Epithelial cell of umbilical artery (primary cell): ENCODE measurements around the gene FOXR2. TPM values are rescaled to one million over a fixed set of nuclear protein-coding genes. Genes with fewer than 3 reads are reported as not detected.

ENCODE experiments used
- total RNA-seq: library from RNA; depleted of rRNA; stranded (reverse); fragments of >200 nt; gene quantifications from 2 replicates; pipeline ENCODE4 v1.2.3, GENCODE V29; 2014

FOXR2 gene, protein sequence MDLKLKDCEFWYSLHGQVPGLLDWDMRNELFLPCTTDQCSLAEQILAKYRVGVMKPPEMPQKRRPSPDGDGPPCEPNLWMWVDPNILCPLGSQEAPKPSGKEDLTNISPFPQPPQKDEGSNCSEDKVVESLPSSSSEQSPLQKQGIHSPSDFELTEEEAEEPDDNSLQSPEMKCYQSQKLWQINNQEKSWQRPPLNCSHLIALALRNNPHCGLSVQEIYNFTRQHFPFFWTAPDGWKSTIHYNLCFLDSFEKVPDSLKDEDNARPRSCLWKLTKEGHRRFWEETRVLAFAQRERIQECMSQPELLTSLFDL
- total RNA-seq = not detected in 2 replicates

DNA sequence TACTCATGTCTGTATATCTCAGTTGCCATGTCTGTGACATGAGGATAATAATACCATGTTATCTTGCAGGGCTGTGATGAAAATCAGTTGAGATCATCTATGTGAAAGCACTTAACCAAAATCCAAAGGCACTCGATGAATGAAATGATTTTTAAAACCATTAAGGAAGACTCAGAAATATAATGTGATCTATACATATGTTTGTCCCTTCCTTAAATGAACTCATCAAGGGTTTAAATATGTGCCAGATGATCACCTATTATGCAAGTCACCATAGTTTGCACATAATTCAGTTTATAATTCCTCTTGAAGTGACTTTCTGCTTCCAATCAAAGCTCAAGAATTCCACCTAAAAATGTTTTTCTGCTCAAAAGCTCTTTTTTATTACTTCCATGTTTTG, at the start of gene FOXR2:
Gene FOXR2, plus strand, starts transcription at position 301 of the 400 bp plus-strand sequence. CDS start 312 bp downstream, outside the sequence.

Other genes starting within 250 kb of the FOXR2 start
- gene MAGEH1, start 171.3 kb upstream of the FOXR2 start, total RNA-seq = 30.9 and 38.3 TPM in 2 replicates
- gene USP51, start 133.6 kb upstream of the FOXR2 start, total RNA-seq = 1.3 and 1.7 TPM in 2 replicates
- 10.4 and 21.1 TPM in 2 replicates for gene RRAGB, start 94.3 kb downstream of the FOXR2 start, total RNA-seq